ENCODE data around the gene RELT. TPM values are rescaled to one million over a fixed set of nuclear protein-coding genes. Genes with fewer than 3 reads are reported as not detected.
A peak's percentile ranks its signal among the peaks of the same experiment; 100 is the strongest.

The RELT gene
- total RNA-seq, 2 experiments from 2014 or later, result 21.5 to 30.8 TPM

DNA sequence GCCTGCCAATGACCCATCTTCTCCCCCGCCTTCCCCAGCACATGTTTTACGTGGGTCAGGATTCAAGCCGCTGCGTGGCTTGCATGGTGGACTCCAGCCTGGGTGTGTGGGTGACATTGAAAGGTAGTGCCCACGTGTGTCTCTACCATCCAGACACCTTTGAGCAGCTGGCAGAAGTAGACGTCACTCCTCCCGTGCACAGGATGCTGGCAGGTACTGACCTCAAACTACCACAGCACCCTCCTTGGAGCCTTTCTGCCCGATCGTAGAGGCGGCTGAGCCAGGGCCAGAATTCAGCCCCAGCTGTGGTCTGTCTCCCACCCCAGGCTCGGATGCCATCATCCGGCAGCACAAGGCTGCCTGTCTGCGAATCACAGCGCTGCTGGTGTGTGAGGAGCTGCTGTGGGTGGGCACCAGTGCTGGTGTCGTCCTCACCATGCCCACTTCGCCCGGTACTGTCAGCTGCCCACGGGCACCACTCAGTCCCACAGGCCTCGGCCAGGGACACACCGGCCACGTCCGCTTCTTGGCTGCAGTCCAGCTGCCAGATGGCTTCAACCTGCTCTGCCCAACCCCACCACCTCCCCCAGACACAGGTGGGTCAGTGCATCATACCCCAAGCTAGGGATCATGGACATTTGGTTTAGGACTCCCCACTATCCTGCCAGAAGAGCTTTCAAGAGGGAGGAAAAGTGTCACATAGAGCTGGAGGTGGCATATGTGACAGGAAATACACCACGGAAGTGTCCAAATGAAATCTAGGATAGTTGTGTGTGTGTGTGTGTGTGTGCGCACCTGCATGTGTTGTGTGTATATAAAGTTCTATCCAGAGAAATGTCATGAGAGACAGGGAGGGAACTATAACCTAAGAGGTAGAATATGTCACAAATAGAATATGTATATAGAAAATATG lies 10.6 kb upstream of the RELT start:
- intact Hi-C loops (cut with micrococcal nuclease; ENCODE audit: unreplicated experiment), result no loop called here
- Histone ChIP-seq H3K36me3 (ENCODE audit: insufficient read depth, low read length) (no peaks in the 10 kb centered on the region), H3K9me3 (ENCODE audit: low read length) (no peaks in the 10 kb centered on the region), H3K4me1 (ENCODE audit: insufficient read depth, low read length, poor library complexity, severe bottlenecking) (peaks cover 42% of the 10 kb centered on the region), H3K79me2 (ENCODE audit: insufficient read depth, low read depth, low read length) (no peaks in the 10 kb centered on the region), H4K20me1 (ENCODE audit: insufficient read depth, low read length) (no peaks in the 10 kb centered on the region), H2AFZ (ENCODE audit: low read length) (peak overlapping the region; percentile 58), H3K27ac (ENCODE audit: low read depth, low read length, poor library complexity, severe bottlenecking) (peak overlapping the region; percentile 56), H3K4me2 (ENCODE audit: low read length) (peak overlapping the region; percentile 51), H3K4me3 (ENCODE audit: low read depth, low read length, poor library complexity, severe bottlenecking) (peak overlapping the region; percentile 22), H3K9me2 (ENCODE audit: insufficient read depth, low read length) (no peaks in the 10 kb centered on the region)
- CTCF ChIA-PET (ENCODE audit: unreplicated experiment), result interaction anchor here (0.5 to 1.3 kb wide), 3 partner anchors 11 to 108 kb away, joined by 3 to 4 read pairs (median 4); no protein-coding TSS in a partner anchor
- DNase-seq (ENCODE audit: low spot score), result no peak
- POLR2A ChIA-PET, result interaction anchor here (0.5 to 2.1 kb wide), 6 partner anchors 13 to 325 kb away, joined by 3 to 7 read pairs (median 5); no protein-coding TSS in a partner anchor
- TF ChIP-seq EZH2phosphoT487 (IDR thresholded peaks at IDR 0.05; ENCODE audit: borderline replicate concordance, low read depth, low read length) (no peak), CTCF (conservative IDR thresholded peaks at IDR 0.05; ENCODE audit: low read length) (no peak)
- BruUV-seq (replicated peaks), result no TSS peak

- TF ChIP-seq EZH2phosphoT487 (IDR thresholded peaks at IDR 0.05; ENCODE audit: borderline replicate concordance, low read depth, low read length) (no peak), CTCF (conservative IDR thresholded peaks at IDR 0.05; ENCODE audit: low read length) (no peak)
- no TSS peak for BruUV-seq (replicated peaks)
- peak overlapping the region; percentile 58 for H2AFZ ChIP-seq (ENCODE audit: low read length)
Measured at GRCh38 chr11:73366265-73366610, 10.0 kb upstream of the RELT start.

More at GRCh38 chr11:73366265-73366610, 10.0 kb upstream of the RELT start:
- DNase-seq (ENCODE audit: low spot score), result peak; percentile 59
- H3K27ac ChIP-seq (ENCODE audit: low read depth, low read length, poor library complexity, severe bottlenecking), result peak overlapping the region; percentile 56
- H3K9me2 ChIP-seq (ENCODE audit: insufficient read depth, low read length), result no peaks in the 10 kb centered on the region
- H3K4me2 ChIP-seq (ENCODE audit: low read length), result peak overlapping the region; percentile 51
- ChIA-PET POLR2A (interaction anchor here (0.7 to 2.1 kb wide), 3 partner anchors 17 to 214 kb away, joined by 3 to 7 read pairs (median 6); no protein-coding TSS in a partner anchor), CTCF (ENCODE audit: unreplicated experiment) (interaction anchor here (0.5 to 0.9 kb wide), 2 partner anchors 10 to 108 kb away, joined by 3 to 4 read pairs; no protein-coding TSS in a partner anchor)
- H4K20me1 ChIP-seq (ENCODE audit: insufficient read depth, low read length), result no peaks in the 10 kb centered on the region
- no peaks in the 10 kb centered on the region for H3K36me3 ChIP-seq (ENCODE audit: insufficient read depth, low read length)
- no peaks in the 10 kb centered on the region for H3K79me2 ChIP-seq (ENCODE audit: insufficient read depth, low read depth, low read length)
- H3K4me1 ChIP-seq (ENCODE audit: insufficient read depth, low read length, poor library complexity, severe bottlenecking), result peaks cover 42% of the 10 kb centered on the region
- H3K4me3 ChIP-seq (ENCODE audit: low read depth, low read length, poor library complexity, severe bottlenecking), result peak overlapping the region; percentile 22
- intact Hi-C loops (cut with micrococcal nuclease; ENCODE audit: unreplicated experiment), result no loop called here
- no peaks in the 10 kb centered on the region for H3K9me3 ChIP-seq (ENCODE audit: low read length)
